GM23338 (cell line): ENCODE data around the gene ZDHHC1. TPM values are rescaled to one million over a fixed set of nuclear protein-coding genes. Genes with fewer than 3 reads are reported as not detected.
A peak's percentile ranks its signal among the peaks of the same experiment; 100 is the strongest.

ENCODE experiments used
- ATAC-seq: fragments of 200-7000 bp; cut with Tn5 transposase; 3 replicates; pipeline ENCODE4 v1.9.1; 2020
- DNase-seq: peaks from one replicate; pipeline ENCODE4 v3.0.0-alpha.2; 2015; ENCODE audit warnings: low spot score
- H2AFZ ChIP-seq: fragments of 200-600 bp; sonication (generic); 2 replicates; pipeline ENCODE4 v1.8.0; 2016; ENCODE audit warnings: antibody characterized with exemption, mild to moderate bottlenecking, moderate library complexity
- H3F3A ChIP-seq: fragments of 200-600 bp; sonication (generic); replicated peaks from 2 replicates; pipeline ENCODE4 v1.8.0; 2017; ENCODE audit warnings: antibody characterized with exemption, mixed run types, low read depth
- H3K27ac ChIP-seq: fragments of 200-600 bp; sonication (generic); 2 replicates; pipeline ENCODE4 v1.6.1; 2016; ENCODE audit warnings: low read depth
- H3K27me3 ChIP-seq: fragments of 200-600 bp; sonication (generic); 2 replicates; pipeline ENCODE4 v1.8.0; 2016; ENCODE audit warnings: mild to moderate bottlenecking, mixed run types, moderate library complexity; ENCODE audit not compliant: insufficient read depth
- H3K36me3 ChIP-seq: fragments of 200-600 bp; sonication (generic); 2 replicates; pipeline ENCODE4 v1.8.0; 2016; ENCODE audit warnings: mild to moderate bottlenecking; ENCODE audit not compliant: insufficient read depth
- H3K4me1 ChIP-seq: fragments of 200-600 bp; sonication (generic); 2 replicates; pipeline ENCODE4 v1.8.0; 2016; ENCODE audit warnings: mild to moderate bottlenecking, moderate library complexity; ENCODE audit not compliant: insufficient read depth
- H3K4me2 ChIP-seq: fragments of 200-600 bp; sonication (generic); 2 replicates; pipeline ENCODE4 v1.7.1; 2017; ENCODE audit warnings: mixed run types
- H3K4me3 ChIP-seq: fragments of 200-600 bp; sonication (generic); 2 replicates; pipeline ENCODE4 v1.6.1; 2016; ENCODE audit warnings: mixed run types
- H3K79me2 ChIP-seq: fragments of 200-600 bp; sonication (generic); replicated peaks from 2 replicates; pipeline ENCODE4 v1.8.0; 2017; ENCODE audit warnings: mild to moderate bottlenecking; ENCODE audit not compliant: insufficient read depth
- H3K9me2 ChIP-seq: fragments of 200-600 bp; sonication (generic); 2 replicates; pipeline ENCODE4 v1.8.0; 2017; ENCODE audit not compliant: insufficient read depth
- H4K20me1 ChIP-seq: fragments of 200-600 bp; sonication (generic); replicated peaks from 2 replicates; pipeline ENCODE4 v1.8.0; 2017; ENCODE audit warnings: mild to moderate bottlenecking; ENCODE audit not compliant: insufficient read depth
- H3K27ac Mint-ChIP-seq: 2 replicates; pipeline ENCODE4 v1.8.0; 2020; ENCODE audit warnings: inconsistent platforms, mild to moderate bottlenecking, moderate library complexity, mixed read lengths
- H3K27me3 Mint-ChIP-seq: 3 replicates; pipeline ENCODE4 v1.8.0; 2022; ENCODE audit warnings: low read depth, mild to moderate bottlenecking, moderate library complexity, mixed read lengths, inconsistent platforms; ENCODE audit not compliant: insufficient read depth, poor library complexity
- H3K36me3 Mint-ChIP-seq: 3 replicates; pipeline ENCODE4 v1.8.0; 2021; ENCODE audit warnings: low read depth, mild to moderate bottlenecking, inconsistent platforms, moderate library complexity, mixed read lengths
- H3K4me1 Mint-ChIP-seq: 3 replicates; pipeline ENCODE4 v1.8.0; 2020; ENCODE audit warnings: mild to moderate bottlenecking, inconsistent platforms, mixed read lengths
- H3K4me3 Mint-ChIP-seq: 3 replicates; pipeline ENCODE4 v1.8.0; 2021; ENCODE audit warnings: moderate library complexity, mild to moderate bottlenecking, inconsistent platforms, mixed read lengths
- H3K9me3 Mint-ChIP-seq: 3 replicates; pipeline ENCODE4 v1.8.0; 2020; ENCODE audit warnings: moderate library complexity, mild to moderate bottlenecking, inconsistent platforms, mixed read lengths
- EZH2 ChIP-seq: fragments of 200-600 bp; sonication (generic); IDR thresholded peaks from one replicate; pipeline ENCODE4 v1.8.0; 2017; ENCODE audit warnings: antibody characterized with exemption, mild to moderate bottlenecking, low read depth; ENCODE audit not compliant: unreplicated experiment
- EZH2phosphoT487 ChIP-seq: fragments of 200-600 bp; sonication (generic); IDR thresholded peaks from one replicate; pipeline ENCODE4 v1.8.1; 2018; ENCODE audit warnings: antibody characterized with exemption; ENCODE audit not compliant: unreplicated experiment
- polyA plus RNA-seq: library from polyadenylated mRNA; unstranded; fragments of >200 nt; fragmentation: Nextera tagmentation; extraction: Ambion mirVana; gene quantifications from 2 replicates; pipeline ENCODE4 v1.2.1, GENCODE V29; 2016
- total RNA-seq: library from RNA; depleted of rRNA; stranded (reverse); fragments of >200 nt; shearing (Covaris generic); gene quantifications from 2 replicates; pipeline ENCODE4 v1.2.3, GENCODE V29; 2014
- TF ChIP-seq, protein P1 (sequence below): IDR thresholded peaks from one replicate; pipeline ENCODE4 v1.6.1; 2018; ENCODE audit warnings: antibody characterized with exemption; ENCODE audit not compliant: unreplicated experiment
- TF ChIP-seq, protein P2 (sequence below): fragments of 250-450 bp; sonication (Bioruptor Pico); IDR thresholded peaks from 2 replicates; pipeline ENCODE4 v1.5.0; 2020; ENCODE audit warnings: mild to moderate bottlenecking, moderate library complexity

ZDHHC1 gene
- total and polyA plus RNA-seq, 2 experiments from 2014 or later: 1.4 to 2.7 TPM

DNA sequence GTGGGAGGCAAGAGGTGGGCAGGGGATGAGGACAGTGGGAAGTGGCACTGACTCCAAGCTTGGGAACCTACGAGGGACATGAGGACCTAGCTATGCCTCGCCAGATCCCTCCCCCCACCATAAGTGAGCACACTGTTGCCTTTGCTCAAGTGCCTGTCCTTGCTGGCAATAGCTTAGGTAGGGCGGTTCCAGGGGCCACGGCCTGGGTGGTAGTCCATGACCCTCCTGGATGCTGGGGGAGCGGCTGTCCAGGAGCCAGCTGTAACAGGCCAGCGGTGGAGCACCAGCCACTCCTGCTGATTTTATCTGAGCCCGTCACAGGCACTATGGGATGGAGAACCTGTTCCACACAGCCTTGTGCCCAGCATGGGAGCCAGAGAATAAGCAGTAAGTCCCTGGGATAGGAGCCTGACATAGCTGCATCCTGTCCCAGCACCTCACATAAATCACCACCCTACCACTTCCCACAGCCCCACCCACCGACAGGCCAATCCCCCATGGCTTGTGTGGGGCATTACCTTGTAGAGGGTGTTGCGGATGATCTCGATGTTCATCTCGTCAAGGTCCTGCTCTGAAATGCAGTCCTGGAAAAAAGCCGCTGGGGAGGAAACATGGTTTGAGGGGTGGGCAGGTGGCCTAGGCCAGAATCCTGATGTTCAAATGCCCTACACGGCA, 26.4 kb upstream of the ZDHHC1 start (continued):
- TF ChIP-seq, protein P1, sequence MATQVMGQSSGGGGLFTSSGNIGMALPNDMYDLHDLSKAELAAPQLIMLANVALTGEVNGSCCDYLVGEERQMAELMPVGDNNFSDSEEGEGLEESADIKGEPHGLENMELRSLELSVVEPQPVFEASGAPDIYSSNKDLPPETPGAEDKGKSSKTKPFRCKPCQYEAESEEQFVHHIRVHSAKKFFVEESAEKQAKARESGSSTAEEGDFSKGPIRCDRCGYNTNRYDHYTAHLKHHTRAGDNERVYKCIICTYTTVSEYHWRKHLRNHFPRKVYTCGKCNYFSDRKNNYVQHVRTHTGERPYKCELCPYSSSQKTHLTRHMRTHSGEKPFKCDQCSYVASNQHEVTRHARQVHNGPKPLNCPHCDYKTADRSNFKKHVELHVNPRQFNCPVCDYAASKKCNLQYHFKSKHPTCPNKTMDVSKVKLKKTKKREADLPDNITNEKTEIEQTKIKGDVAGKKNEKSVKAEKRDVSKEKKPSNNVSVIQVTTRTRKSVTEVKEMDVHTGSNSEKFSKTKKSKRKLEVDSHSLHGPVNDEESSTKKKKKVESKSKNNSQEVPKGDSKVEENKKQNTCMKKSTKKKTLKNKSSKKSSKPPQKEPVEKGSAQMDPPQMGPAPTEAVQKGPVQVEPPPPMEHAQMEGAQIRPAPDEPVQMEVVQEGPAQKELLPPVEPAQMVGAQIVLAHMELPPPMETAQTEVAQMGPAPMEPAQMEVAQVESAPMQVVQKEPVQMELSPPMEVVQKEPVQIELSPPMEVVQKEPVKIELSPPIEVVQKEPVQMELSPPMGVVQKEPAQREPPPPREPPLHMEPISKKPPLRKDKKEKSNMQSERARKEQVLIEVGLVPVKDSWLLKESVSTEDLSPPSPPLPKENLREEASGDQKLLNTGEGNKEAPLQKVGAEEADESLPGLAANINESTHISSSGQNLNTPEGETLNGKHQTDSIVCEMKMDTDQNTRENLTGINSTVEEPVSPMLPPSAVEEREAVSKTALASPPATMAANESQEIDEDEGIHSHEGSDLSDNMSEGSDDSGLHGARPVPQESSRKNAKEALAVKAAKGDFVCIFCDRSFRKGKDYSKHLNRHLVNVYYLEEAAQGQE: no peak
- no peak for TF ChIP-seq EZH2phosphoT487
- no peak for TF ChIP-seq EZH2

DNA sequence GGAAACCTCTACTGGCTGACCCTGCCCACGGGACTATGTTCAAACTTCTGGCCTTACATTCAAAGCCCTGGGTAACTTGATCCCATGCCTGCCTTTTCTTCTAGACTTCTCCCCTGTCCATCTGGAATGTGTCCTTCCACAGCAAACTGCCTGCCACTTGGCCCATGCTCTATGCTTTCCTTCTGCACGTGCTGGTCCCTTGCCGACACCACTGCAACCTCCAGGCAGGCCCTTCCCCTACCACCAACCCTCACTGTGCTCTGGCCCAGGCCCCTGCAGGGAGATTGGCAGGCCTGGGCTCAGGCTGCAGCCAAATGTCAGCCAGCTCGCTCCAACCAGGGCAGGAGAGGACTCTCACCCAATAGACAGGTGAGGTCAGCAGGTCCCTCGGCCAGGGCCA, 25.6 kb upstream of the ZDHHC1 start:
- ATAC-seq (no peak), DNase-seq (no peak)
- Histone ChIP-seq H3K27me3 (no peaks in the 10 kb centered on the region), H3K4me1 (no peaks in the 10 kb centered on the region), H3F3A (no peaks in the 10 kb centered on the region), H3K79me2 (no peaks in the 10 kb centered on the region), H3K9me2 (no peaks in the 10 kb centered on the region), H3K4me3 (no peak overlapping the region), H4K20me1 (no peaks in the 10 kb centered on the region; the same call in 1 of the 2 replicates), H3K27ac (no peak overlapping the region), H2AFZ (no peak overlapping the region), H3K4me2 (no peak overlapping the region), H3K36me3 (peaks cover 2% of the 10 kb centered on the region; the same call in 1 of the 2 replicates)
- TF ChIP-seq, protein P2, sequence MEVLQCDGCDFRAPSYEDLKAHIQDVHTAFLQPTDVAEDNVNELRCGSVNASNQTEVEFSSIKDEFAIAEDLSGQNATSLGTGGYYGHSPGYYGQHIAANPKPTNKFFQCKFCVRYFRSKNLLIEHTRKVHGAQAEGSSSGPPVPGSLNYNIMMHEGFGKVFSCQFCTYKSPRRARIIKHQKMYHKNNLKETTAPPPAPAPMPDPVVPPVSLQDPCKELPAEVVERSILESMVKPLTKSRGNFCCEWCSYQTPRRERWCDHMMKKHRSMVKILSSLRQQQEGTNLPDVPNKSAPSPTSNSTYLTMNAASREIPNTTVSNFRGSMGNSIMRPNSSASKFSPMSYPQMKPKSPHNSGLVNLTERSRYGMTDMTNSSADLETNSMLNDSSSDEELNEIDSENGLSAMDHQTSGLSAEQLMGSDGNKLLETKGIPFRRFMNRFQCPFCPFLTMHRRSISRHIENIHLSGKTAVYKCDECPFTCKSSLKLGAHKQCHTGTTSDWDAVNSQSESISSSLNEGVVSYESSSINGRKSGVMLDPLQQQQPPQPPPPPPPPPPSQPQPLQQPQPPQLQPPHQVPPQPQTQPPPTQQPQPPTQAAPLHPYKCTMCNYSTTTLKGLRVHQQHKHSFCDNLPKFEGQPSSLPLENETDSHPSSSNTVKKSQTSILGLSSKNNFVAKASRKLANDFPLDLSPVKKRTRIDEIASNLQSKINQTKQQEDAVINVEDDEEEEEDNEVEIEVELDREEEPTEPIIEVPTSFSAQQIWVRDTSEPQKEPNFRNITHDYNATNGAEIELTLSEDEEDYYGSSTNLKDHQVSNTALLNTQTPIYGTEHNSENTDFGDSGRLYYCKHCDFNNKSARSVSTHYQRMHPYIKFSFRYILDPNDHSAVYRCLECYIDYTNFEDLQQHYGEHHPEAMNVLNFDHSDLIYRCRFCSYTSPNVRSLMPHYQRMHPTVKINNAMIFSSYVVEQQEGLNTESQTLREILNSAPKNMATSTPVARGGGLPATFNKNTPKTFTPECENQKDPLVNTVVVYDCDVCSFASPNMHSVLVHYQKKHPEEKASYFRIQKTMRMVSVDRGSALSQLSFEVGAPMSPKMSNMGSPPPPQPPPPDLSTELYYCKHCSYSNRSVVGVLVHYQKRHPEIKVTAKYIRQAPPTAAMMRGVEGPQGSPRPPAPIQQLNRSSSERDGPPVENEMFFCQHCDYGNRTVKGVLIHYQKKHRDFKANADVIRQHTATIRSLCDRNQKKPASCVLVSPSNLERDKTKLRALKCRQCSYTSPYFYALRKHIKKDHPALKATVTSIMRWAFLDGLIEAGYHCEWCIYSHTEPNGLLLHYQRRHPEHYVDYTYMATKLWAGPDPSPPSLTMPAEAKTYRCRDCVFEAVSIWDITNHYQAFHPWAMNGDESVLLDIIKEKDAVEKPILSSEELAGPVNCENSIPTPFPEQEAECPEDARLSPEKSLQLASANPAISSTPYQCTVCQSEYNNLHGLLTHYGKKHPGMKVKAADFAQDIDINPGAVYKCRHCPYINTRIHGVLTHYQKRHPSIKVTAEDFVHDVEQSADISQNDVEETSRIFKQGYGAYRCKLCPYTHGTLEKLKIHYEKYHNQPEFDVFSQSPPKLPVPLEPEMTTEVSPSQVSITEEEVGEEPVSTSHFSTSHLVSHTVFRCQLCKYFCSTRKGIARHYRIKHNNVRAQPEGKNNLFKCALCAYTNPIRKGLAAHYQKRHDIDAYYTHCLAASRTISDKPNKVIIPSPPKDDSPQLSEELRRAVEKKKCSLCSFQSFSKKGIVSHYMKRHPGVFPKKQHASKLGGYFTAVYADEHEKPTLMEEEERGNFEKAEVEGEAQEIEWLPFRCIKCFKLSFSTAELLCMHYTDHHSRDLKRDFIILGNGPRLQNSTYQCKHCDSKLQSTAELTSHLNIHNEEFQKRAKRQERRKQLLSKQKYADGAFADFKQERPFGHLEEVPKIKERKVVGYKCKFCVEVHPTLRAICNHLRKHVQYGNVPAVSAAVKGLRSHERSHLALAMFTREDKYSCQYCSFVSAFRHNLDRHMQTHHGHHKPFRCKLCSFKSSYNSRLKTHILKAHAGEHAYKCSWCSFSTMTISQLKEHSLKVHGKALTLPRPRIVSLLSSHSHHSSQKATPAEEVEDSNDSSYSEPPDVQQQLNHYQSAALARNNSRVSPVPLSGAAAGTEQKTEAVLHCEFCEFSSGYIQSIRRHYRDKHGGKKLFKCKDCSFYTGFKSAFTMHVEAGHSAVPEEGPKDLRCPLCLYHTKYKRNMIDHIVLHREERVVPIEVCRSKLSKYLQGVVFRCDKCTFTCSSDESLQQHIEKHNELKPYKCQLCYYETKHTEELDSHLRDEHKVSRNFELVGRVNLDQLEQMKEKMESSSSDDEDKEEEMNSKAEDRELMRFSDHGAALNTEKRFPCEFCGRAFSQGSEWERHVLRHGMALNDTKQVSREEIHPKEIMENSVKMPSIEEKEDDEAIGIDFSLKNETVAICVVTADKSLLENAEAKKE (CRISPR knock-in tag): no peak
- peaks cover 10% of the 10 kb centered on the region for H3K4me1 Mint-ChIP-seq
- no peak overlapping the region for H3K4me3 Mint-ChIP-seq
- H3K36me3 Mint-ChIP-seq: peaks cover 21% of the 10 kb centered on the region
- no peaks in the 10 kb centered on the region for H3K9me3 Mint-ChIP-seq
- H3K27ac Mint-ChIP-seq: peak overlapping the region; percentile 45; the same call in 1 of the 2 replicates
- H3K27me3 Mint-ChIP-seq: peaks cover 23% of the 10 kb centered on the region
